ENCODE measurements around the gene SLC22A3.

SLC22A3 gene

DNA sequence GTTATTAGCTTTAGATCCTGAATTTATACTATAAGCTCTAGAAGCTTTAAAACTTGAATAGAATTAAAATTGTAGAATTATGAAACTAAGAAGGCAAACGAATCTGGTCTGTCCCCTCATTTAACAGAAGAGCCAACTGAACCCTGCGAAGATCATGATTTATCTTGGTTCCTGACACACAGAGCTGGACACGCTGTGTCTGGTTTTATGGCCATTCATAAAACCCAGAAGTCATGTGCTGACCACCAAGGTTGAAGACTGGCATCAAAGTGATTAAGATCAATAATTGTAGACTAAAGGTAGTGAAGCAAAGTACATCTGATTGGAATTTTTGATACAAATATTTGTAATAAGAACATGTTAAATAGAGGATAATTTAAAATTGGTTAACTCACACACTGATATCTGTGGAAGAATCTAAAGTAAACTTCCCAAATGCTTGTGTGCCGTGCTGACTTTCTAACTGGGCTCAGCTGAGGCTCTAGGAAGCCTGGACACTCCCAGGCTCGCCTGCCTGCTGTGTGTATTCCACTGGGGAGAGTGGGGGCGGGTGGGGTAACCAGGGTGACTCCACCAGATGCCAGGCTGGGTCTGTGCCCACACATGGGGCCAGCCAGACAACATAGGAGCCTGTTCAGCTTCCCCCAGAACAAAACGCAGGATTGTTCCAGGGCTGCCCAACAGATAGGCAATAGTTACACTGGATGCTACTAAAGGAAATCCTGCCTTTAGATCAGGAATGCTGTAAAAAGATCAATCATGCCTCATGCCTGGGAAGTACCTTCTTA lies 42.1 kb upstream of the SLC22A3 start:
- CTCF ChIA-PET, result no interaction called here

DNA sequence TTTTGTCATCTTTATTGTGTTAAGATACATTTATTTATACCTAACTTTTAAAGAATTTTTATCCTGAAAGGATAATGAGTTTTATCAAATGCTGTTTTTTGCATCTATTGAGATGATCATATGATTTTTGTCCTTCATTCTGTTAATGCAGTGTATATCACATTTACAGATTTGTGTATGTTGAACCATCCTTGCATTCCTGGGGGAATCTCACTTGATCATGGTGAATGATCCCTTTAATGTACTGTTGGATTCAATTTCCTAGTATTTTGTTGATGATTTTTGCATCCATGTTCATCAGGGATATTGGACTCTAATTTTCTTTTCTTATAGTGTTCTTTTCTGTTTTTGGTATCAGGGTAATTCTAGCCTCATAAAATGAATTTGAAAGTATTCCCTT lies 38.5 kb upstream of the SLC22A3 start:
- POLR2A ChIA-PET (ENCODE audit: low non-redundant PET), result no interaction called here
- no peak overlapping the region for H3K27ac ChIP-seq
- CTCF ChIA-PET, result no interaction called here
- TF ChIP-seq, protein P1, sequence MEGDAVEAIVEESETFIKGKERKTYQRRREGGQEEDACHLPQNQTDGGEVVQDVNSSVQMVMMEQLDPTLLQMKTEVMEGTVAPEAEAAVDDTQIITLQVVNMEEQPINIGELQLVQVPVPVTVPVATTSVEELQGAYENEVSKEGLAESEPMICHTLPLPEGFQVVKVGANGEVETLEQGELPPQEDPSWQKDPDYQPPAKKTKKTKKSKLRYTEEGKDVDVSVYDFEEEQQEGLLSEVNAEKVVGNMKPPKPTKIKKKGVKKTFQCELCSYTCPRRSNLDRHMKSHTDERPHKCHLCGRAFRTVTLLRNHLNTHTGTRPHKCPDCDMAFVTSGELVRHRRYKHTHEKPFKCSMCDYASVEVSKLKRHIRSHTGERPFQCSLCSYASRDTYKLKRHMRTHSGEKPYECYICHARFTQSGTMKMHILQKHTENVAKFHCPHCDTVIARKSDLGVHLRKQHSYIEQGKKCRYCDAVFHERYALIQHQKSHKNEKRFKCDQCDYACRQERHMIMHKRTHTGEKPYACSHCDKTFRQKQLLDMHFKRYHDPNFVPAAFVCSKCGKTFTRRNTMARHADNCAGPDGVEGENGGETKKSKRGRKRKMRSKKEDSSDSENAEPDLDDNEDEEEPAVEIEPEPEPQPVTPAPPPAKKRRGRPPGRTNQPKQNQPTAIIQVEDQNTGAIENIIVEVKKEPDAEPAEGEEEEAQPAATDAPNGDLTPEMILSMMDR (conservative IDR thresholded peaks at IDR 0.05; ENCODE audit: low read depth), result no peak
- DNase-seq (ENCODE audit: low spot score), result no peak

More for the DNA sequence above, 42.1 kb upstream of the SLC22A3 start:
- POLR2A ChIA-PET (ENCODE audit: low non-redundant PET), result no interaction called here
- H3K27ac ChIP-seq, result no peak overlapping the region
- TF ChIP-seq, protein P1 (conservative IDR thresholded peaks at IDR 0.05; ENCODE audit: low read depth), result no peak
- no peak for DNase-seq (ENCODE audit: low spot score)

DNA sequence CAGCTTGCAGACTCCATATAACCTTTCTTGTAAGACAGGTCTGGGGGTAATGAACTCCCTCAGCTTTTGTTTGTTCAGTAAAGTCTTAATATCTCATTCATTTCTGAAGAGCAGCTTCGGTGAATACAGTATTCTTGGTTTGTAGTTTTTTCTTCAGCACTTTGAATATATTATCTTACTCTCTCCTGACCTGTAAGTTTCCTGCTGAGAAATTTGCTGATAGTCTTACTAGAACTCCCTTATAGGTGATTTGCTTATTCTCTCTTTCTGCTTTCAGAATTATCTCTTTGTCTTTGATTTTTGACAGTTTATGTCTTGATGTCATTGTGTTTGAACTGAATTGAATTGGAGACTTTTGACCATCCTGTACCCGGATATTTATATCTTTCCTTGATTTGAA lies 35.3 kb upstream of the SLC22A3 start:
- POLR2A ChIA-PET (ENCODE audit: low non-redundant PET), result no interaction called here
- CTCF ChIA-PET, result interaction anchor here (0.6 kb wide), 1 partner anchor 1178 kb away, joined by 6 read pairs; no protein-coding TSS in a partner anchor
- H3K27ac ChIP-seq, result no peak overlapping the region
- DNase-seq (ENCODE audit: low spot score), result no peak
- TF ChIP-seq, protein P1 (conservative IDR thresholded peaks at IDR 0.05; ENCODE audit: low read depth), result no peak

DNA sequence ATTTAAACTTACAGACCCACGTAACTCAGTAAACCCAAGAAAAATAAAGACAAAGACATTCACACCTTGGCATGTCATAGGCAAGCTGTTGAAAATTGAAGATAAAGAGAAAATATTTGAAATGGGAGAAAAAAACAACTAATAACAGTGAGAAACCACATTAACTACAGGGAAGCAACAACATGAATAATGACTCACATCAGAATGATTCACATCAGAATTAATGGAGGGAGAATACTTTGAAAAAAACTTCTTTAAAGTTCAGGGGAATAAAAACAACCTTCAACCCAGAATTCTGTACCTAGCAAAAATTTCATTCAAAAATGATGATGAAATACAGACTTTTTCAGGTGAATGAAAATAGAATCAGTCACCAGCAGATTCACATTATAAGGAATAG lies 32.9 kb upstream of the SLC22A3 start:
- H3K27ac ChIP-seq, result no peak overlapping the region
- ChIA-PET CTCF (no interaction called here), POLR2A (ENCODE audit: low non-redundant PET) (no interaction called here)
- DNase-seq (ENCODE audit: low spot score), result peak; percentile 37
- TF ChIP-seq, protein P1 (conservative IDR thresholded peaks at IDR 0.05; ENCODE audit: low read depth), result no peak

DNA sequence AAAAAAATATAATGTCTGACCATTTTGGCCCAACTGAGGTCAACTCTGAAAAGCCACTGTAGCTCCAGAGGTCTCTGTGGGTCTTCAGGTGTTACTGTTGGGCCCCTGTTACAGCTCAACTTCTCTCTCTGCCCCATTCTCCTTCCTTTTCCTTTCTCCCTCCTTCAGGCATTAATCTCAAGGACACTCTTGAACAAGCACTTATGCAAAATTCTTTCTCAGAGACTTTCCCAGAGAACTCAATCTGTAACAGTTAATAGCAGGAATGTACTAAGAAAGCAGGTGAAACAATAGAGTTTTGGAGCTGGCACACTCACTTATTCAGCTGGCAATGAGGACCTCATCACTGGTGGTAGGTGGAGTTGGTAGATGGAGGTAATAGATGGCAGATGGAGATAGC lies 31.9 kb upstream of the SLC22A3 start:
- TF ChIP-seq, protein P1 (conservative IDR thresholded peaks at IDR 0.05; ENCODE audit: low read depth), result no peak
- DNase-seq (ENCODE audit: low spot score), result no peak
- POLR2A ChIA-PET (ENCODE audit: low non-redundant PET), result no interaction called here
- no peak overlapping the region for H3K27ac ChIP-seq
- CTCF ChIA-PET, result no interaction called here

DNA sequence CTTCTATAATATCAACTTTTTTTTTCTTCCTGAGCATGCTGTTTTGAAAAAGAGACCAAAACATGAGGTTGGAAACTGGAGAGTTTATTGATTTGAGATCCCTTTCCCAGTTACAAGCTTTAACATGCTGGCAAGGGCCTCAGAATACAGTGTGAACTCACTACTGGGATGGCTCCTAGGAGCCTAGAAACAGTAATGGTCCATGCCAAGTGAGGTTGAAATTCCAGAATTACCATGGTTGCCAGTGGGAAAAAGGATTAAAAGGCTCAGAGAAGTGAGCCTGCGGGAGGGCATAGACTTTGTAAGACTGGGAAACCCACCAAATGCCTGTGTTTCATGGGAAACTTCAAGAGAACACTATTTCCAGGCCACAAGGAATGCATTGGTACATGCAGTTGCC lies 28.9 kb upstream of the SLC22A3 start:
- TF ChIP-seq, protein P1 (conservative IDR thresholded peaks at IDR 0.05; ENCODE audit: low read depth), result no peak
- CTCF ChIA-PET, result interaction anchor here (0.5 kb wide), 1 partner anchor 180 kb away, joined by 3 read pairs; no protein-coding TSS in a partner anchor
- H3K27ac ChIP-seq, result no peak overlapping the region
- POLR2A ChIA-PET (ENCODE audit: low non-redundant PET), result no interaction called here
- DNase-seq (ENCODE audit: low spot score), result no peak

Measured in RWPE1 (cell line).